Spleen (tissue), 7 donors: Measurements from ENCODE around the gene WHAMM.

Experiments
- CTCF ChIP-seq, 11 experiments: fragments of 200-600 bp in 7 of 11; fragments of 450-650 bp in 4 of 11; sonication (generic) in 4 of 11; IDR thresholded peaks in 8 of 11; conservative IDR thresholded peaks in 3 of 11; 1 replicate in 7 of 11; 2 replicates in 4 of 11; pipeline versions ENCODE4 v1.4.0 to v1.8.0; 2016 to 2021; ENCODE audit warnings: antibody characterized with exemption in 11 of 11, inconsistent platforms in 4 of 11, mild to moderate bottlenecking in 1 of 11
- POLR2AphosphoS5 ChIP-seq, 3 donors: sonication (generic); formaldehyde crosslinking; IDR thresholded peaks; one replicate each; pipeline ENCODE4 v1.5.1; 2017; ENCODE audit warnings: antibody characterized with exemption in 3 of 3
- donor health status: DM: no; HTN: no; CAD: no; lungs with moderate emphysema.
- donor health status: DM: no; HTN: no; CAD: no.
- donor health status: DM: no; HTN: no; CAD: no.

GRCh38 chr15:82881747-82882146 is 72.3 kb downstream of the WHAMM start:
- no peak for TF ChIP-seq CTCF (IDR thresholded peaks at IDR 0.05 in 8 of 11, conservative IDR thresholded peaks at IDR 0.05 in 3 of 11)
- TF ChIP-seq POLR2AphosphoS5 (IDR thresholded peaks at IDR 0.05) = no peak
